ENCODE results near the gene COMMD7. TPM values are rescaled to one million over a fixed set of nuclear protein-coding genes. Genes with fewer than 3 reads are reported as not detected.

The COMMD7 gene
- total RNA-seq, 1 experiment from 2014 or later: 28.3 TPM

GRCh38 chr20:32664678-32665159 is 78.5 kb downstream of the COMMD7 start:
- CTCF ChIA-PET: interaction anchor here (0.6 to 4.2 kb wide), 6 partner anchors 10 to 1334 kb away, joined by 4 to 25 read pairs (median 8); partner anchors contain the start of gene C20orf203
- Mint-ChIP-seq H3K36me3 (ENCODE audit: insufficient read depth, unreplicated experiment) (no peaks in the 10 kb centered on the region), H3K27me3 (ENCODE audit: insufficient read depth, unreplicated experiment) (no peaks in the 10 kb centered on the region), H3K9me3 (ENCODE audit: unreplicated experiment) (no peaks in the 10 kb centered on the region), H3K4me1 (ENCODE audit: insufficient read depth, unreplicated experiment) (peaks cover 6% of the 10 kb centered on the region), H3K4me3 (ENCODE audit: unreplicated experiment) (no peak overlapping the region), H3K27ac (ENCODE audit: low read depth, unreplicated experiment) (no peak overlapping the region)
- intact Hi-C loops (cut with micrococcal nuclease): no loop called here
- POLR2A ChIA-PET: no interaction called here
- DNase-seq (ENCODE audit: unreplicated experiment): no peak
- no TSS peak for BruUV-seq (replicated peaks)
- no peak for TF ChIP-seq CTCF (IDR thresholded peaks at IDR 0.05; ENCODE audit: unreplicated experiment)

- intact Hi-C loops (cut with micrococcal nuclease): no loop called here
- BruUV-seq (replicated peaks): no TSS peak
- no peak for DNase-seq (ENCODE audit: unreplicated experiment)
- H3K4me1 Mint-ChIP-seq (ENCODE audit: insufficient read depth, unreplicated experiment): peaks cover 6% of the 10 kb centered on the region
- H3K9me3 Mint-ChIP-seq (ENCODE audit: unreplicated experiment): no peaks in the 10 kb centered on the region
- POLR2A ChIA-PET: no interaction called here
- H3K4me3 Mint-ChIP-seq (ENCODE audit: unreplicated experiment): no peak overlapping the region
- no peak for TF ChIP-seq CTCF (IDR thresholded peaks at IDR 0.05; ENCODE audit: unreplicated experiment)
- CTCF ChIA-PET: interaction anchor here (1.1 to 4.2 kb wide), 6 partner anchors 10 to 142 kb away, joined by 3 to 25 read pairs (median 10); partner anchors contain the start of gene C20orf203
- no peak overlapping the region for H3K27ac Mint-ChIP-seq (ENCODE audit: low read depth, unreplicated experiment)
- no peaks in the 10 kb centered on the region for H3K36me3 Mint-ChIP-seq (ENCODE audit: insufficient read depth, unreplicated experiment)
- H3K27me3 Mint-ChIP-seq (ENCODE audit: insufficient read depth, unreplicated experiment): no peaks in the 10 kb centered on the region
These were observed 79.1 kb downstream of the COMMD7 start for GRCh38 chr20:32664012-32664677.

- H3K36me3 Mint-ChIP-seq (ENCODE audit: insufficient read depth, unreplicated experiment): no peaks in the 10 kb centered on the region
- intact Hi-C loops (cut with micrococcal nuclease): no loop called here
- TF ChIP-seq CTCF (IDR thresholded peaks at IDR 0.05; ENCODE audit: unreplicated experiment): no peak
- no peak for DNase-seq (ENCODE audit: unreplicated experiment)
- CTCF ChIA-PET: interaction anchor here (0.6 to 4.2 kb wide), 7 partner anchors 10 to 142 kb away, joined by 3 to 25 read pairs (median 8); partner anchors contain the start of gene C20orf203
- H3K4me1 Mint-ChIP-seq (ENCODE audit: insufficient read depth, unreplicated experiment): peaks cover 6% of the 10 kb centered on the region
- no TSS peak for BruUV-seq (replicated peaks)
- H3K4me3 Mint-ChIP-seq (ENCODE audit: unreplicated experiment): no peak overlapping the region
- no peak overlapping the region for H3K27ac Mint-ChIP-seq (ENCODE audit: low read depth, unreplicated experiment)
- no peaks in the 10 kb centered on the region for H3K27me3 Mint-ChIP-seq (ENCODE audit: insufficient read depth, unreplicated experiment)
- POLR2A ChIA-PET: no interaction called here
- H3K9me3 Mint-ChIP-seq (ENCODE audit: unreplicated experiment): no peaks in the 10 kb centered on the region
These were observed 79.8 kb downstream of the COMMD7 start for GRCh38 chr20:32663335-32664011.

DNA sequence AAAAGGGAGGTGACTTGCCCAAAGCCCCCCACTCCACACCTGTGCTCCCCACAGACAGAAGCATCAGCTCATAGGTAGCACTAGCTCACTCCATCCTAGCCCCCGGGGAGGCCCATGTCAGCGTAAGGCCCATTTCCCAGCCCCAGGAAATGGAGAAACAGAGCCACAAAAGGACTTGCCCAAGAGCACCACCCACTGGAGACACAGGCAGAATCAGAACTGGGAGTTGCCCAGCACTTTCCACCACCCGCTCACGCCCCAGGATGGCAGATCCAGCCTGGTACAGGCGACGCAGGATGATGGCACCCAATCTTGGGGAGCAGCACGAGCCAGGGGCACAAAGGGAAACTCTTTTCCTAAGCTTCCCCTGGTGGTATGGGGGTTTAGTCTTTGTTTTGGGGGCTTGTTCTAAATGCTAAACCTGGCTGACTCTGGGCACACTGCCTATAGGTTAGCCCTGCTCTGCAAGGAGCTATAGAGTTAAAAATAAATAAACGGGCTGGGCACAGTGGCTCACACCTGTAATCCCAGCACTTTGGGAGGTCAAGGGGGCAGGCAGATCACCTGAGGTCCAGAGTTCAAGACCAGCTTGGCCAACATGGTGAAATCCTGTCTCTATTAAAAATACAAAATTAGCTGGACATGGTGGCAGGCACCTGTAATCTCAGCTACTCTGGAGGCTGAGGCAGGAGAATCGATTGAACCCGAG is 81.3 kb downstream of the COMMD7 start:
- no peak overlapping the region for H3K27ac Mint-ChIP-seq (ENCODE audit: low read depth, unreplicated experiment)
- no peaks in the 10 kb centered on the region for H3K27me3 Mint-ChIP-seq (ENCODE audit: insufficient read depth, unreplicated experiment)
- ChIA-PET CTCF (interaction anchor here (0.5 to 4.2 kb wide), 10 partner anchors 9 to 434 kb away, joined by 3 to 25 read pairs (median 4); partner anchors contain the start of gene C20orf203), POLR2A (interaction anchor here (0.5 to 0.7 kb wide), 2 partner anchors 10 to 37 kb away, joined by 3 read pairs; no protein-coding TSS in a partner anchor)
- no peak overlapping the region for H3K4me3 Mint-ChIP-seq (ENCODE audit: unreplicated experiment)
- H3K4me1 Mint-ChIP-seq (ENCODE audit: insufficient read depth, unreplicated experiment): peaks cover 3% of the 10 kb centered on the region
- no peaks in the 10 kb centered on the region for H3K9me3 Mint-ChIP-seq (ENCODE audit: unreplicated experiment)
- intact Hi-C loops (cut with micrococcal nuclease): no loop called here
- BruUV-seq (replicated peaks): no TSS peak
- H3K36me3 Mint-ChIP-seq (ENCODE audit: insufficient read depth, unreplicated experiment): no peaks in the 10 kb centered on the region
- DNase-seq (ENCODE audit: unreplicated experiment): no peak
- no peak for TF ChIP-seq CTCF (IDR thresholded peaks at IDR 0.05; ENCODE audit: unreplicated experiment)
